HEK293 (cell line): Measurements from ENCODE around the gene RAET1G.
A peak's percentile ranks its signal among the peaks of the same experiment; 100 is the strongest.

ENCODE experiments used
- CTCF ChIA-PET: fragments of 350-600 bp; formaldehyde crosslinking; extraction: SDS; loops from one replicate; lab custom pipeline; 2021; ENCODE audit warnings: antibody characterized with exemption; lab: Yijun Ruan, JAX
- POLR2A ChIA-PET: fragments of 300-600 bp; formaldehyde crosslinking; extraction: SDS; loops from one replicate; lab custom pipeline; 2020; ENCODE audit warnings: antibody characterized with exemption, inconsistent platforms; lab: Yijun Ruan, JAX
- H3K27ac ChIP-seq: fragments of 200-500 bp; sonication (Bioruptor generic); 2 replicates; pipeline ENCODE4 v1.5.1; 2014; ENCODE audit warnings: low read depth, low read length, control low read depth, inconsistent platforms; ENCODE audit errors: extremely low read depth
- H3K36me3 ChIP-seq, 2 experiments: fragments of 200-500 bp in 1 of 2; sonication (Bioruptor generic) in 1 of 2; 1 replicate in 1 of 2; 2 replicates in 1 of 2; pipeline ENCODE4 v1.5.1; 2014 to 2017; ENCODE audit warnings: inconsistent platforms in 2 of 2, low read length in 2 of 2; ENCODE audit not compliant: control insufficient read depth in 2 of 2, insufficient read depth in 1 of 2
- H3K4me1 ChIP-seq: fragments of 200-500 bp; sonication (Bioruptor generic); 2 replicates; pipeline ENCODE4 v1.5.1; 2014; ENCODE audit warnings: mild to moderate bottlenecking, low read length, inconsistent platforms; ENCODE audit not compliant: control insufficient read depth, insufficient read depth
- H3K4me3 ChIP-seq: 2 replicates; pipeline ENCODE4 v1.5.1; 2011; ENCODE audit warnings: low read depth, mild to moderate bottlenecking, control low read depth, low read length, moderate library complexity
- H3K9me3 ChIP-seq: fragments of 200-500 bp; sonication (Bioruptor generic); 2 replicates; pipeline ENCODE4 v1.5.1; 2014; ENCODE audit warnings: low read depth, low read length, inconsistent platforms; ENCODE audit not compliant: control insufficient read depth, insufficient read depth
- BCL6B ChIP-seq: fragments of 450-650 bp; formaldehyde crosslinking; IDR thresholded peaks from 2 replicates; pipeline ENCODE4 v1.5.1; 2017; ENCODE audit warnings: missing biosample characterization, missing genetic modification characterization
- GFI1B ChIP-seq: fragments of 450-650 bp; formaldehyde crosslinking; IDR thresholded peaks from 2 replicates; pipeline ENCODE4 v1.5.1; 2016; ENCODE audit warnings: missing biosample characterization, missing genetic modification characterization
- KLF1 ChIP-seq: fragments of 450-650 bp; formaldehyde crosslinking; IDR thresholded peaks from 2 replicates; pipeline ENCODE4 v1.5.1; 2016; ENCODE audit warnings: missing biosample characterization, missing genetic modification characterization
- KLF9 ChIP-seq: fragments of 450-650 bp; formaldehyde crosslinking; IDR thresholded peaks from 2 replicates; pipeline ENCODE4 v1.5.1; 2016; ENCODE audit warnings: missing biosample characterization, missing genetic modification characterization, low read depth
- PATZ1 ChIP-seq: fragments of 450-650 bp; formaldehyde crosslinking; IDR thresholded peaks from 2 replicates; pipeline ENCODE4 v1.5.1; 2016; ENCODE audit warnings: missing biosample characterization, missing genetic modification characterization
- RBAK ChIP-seq: fragments of 450-650 bp; formaldehyde crosslinking; IDR thresholded peaks from 2 replicates; pipeline ENCODE4 v1.5.1; 2016; ENCODE audit warnings: missing biosample characterization, missing genetic modification characterization
- YY2 ChIP-seq: fragments of 450-650 bp; formaldehyde crosslinking; IDR thresholded peaks from 2 replicates; pipeline ENCODE4 v1.5.1; 2016; ENCODE audit warnings: missing biosample characterization, missing genetic modification characterization
- ZBTB20 ChIP-seq: fragments of 450-650 bp; formaldehyde crosslinking; IDR thresholded peaks from 2 replicates; pipeline ENCODE4 v1.5.1; 2016; ENCODE audit warnings: missing biosample characterization, missing genetic modification characterization
- ZBTB21 ChIP-seq: fragments of 450-650 bp; formaldehyde crosslinking; IDR thresholded peaks from 2 replicates; pipeline ENCODE4 v1.5.1; 2017; ENCODE audit warnings: missing biosample characterization, missing genetic modification characterization
- ZBTB49 ChIP-seq: fragments of 450-650 bp; formaldehyde crosslinking; IDR thresholded peaks from 2 replicates; pipeline ENCODE4 v1.5.1; 2016; ENCODE audit warnings: missing biosample characterization, missing genetic modification characterization, low read depth
- ZBTB8A ChIP-seq: fragments of 450-650 bp; formaldehyde crosslinking; IDR thresholded peaks from 2 replicates; pipeline ENCODE4 v1.5.1; 2016; ENCODE audit warnings: missing biosample characterization, missing genetic modification characterization
- ZNF148 ChIP-seq: fragments of 450-650 bp; formaldehyde crosslinking; IDR thresholded peaks from 2 replicates; pipeline ENCODE4 v1.5.0; 2017; ENCODE audit warnings: missing biosample characterization, missing genetic modification characterization, borderline replicate concordance
- ZNF221 ChIP-seq: fragments of 450-650 bp; formaldehyde crosslinking; IDR thresholded peaks from 2 replicates; pipeline ENCODE4 v1.5.1; 2017; ENCODE audit warnings: missing biosample characterization, missing genetic modification characterization, borderline replicate concordance
- ZNF23 ChIP-seq: fragments of 450-650 bp; formaldehyde crosslinking; IDR thresholded peaks from 2 replicates; pipeline ENCODE4 v1.5.1; 2016; ENCODE audit warnings: missing biosample characterization, missing genetic modification characterization, borderline replicate concordance
- ZNF335 ChIP-seq: fragments of 450-650 bp; formaldehyde crosslinking; conservative IDR thresholded peaks from 2 replicates; pipeline ENCODE4 v1.5.1; 2016; ENCODE audit warnings: missing biosample characterization, missing genetic modification characterization
- ZNF549 ChIP-seq: fragments of 450-650 bp; IDR thresholded peaks from 2 replicates; pipeline ENCODE4 v1.5.1; 2018; ENCODE audit warnings: missing biosample characterization, missing genetic modification characterization, mild to moderate bottlenecking, inconsistent platforms, moderate library complexity
- ZNF555 ChIP-seq: fragments of 450-650 bp; formaldehyde crosslinking; conservative IDR thresholded peaks from 2 replicates; pipeline ENCODE4 v1.5.1; 2017; ENCODE audit warnings: missing biosample characterization, mild to moderate bottlenecking, missing genetic modification characterization, inconsistent platforms
- ZNF621 ChIP-seq: fragments of 450-650 bp; formaldehyde crosslinking; IDR thresholded peaks from 2 replicates; pipeline ENCODE4 v1.5.1; 2017; ENCODE audit warnings: missing biosample characterization, missing genetic modification characterization
- ZNF670 ChIP-seq: fragments of 450-650 bp; formaldehyde crosslinking; IDR thresholded peaks from 2 replicates; pipeline ENCODE4 v1.5.1; 2016; ENCODE audit warnings: missing biosample characterization, missing genetic modification characterization, low read depth

The RAET1G gene

GRCh38 chr6:149941583-149942460, 18.9 kb upstream of the RAET1G start, which contains the start of gene ULBP2 (continued):
- TF ChIP-seq PATZ1: peak; percentile 90
- TF ChIP-seq ZNF621 (tag by site-specific recombination): no peak
- TF ChIP-seq ZBTB49 (tag by site-specific recombination): no peak

GRCh38 chr6:149940672-149940982, 17.7 kb upstream of the RAET1G start:
- POLR2A ChIA-PET: interaction anchor here (1.3 kb wide), 1 partner anchor 23 kb away, joined by 4 read pairs; the partner anchor contains the start of gene ULBP1
- H3K4me3 ChIP-seq: no peak overlapping the region
- CTCF ChIA-PET: interaction anchor here (0.5 to 1.9 kb wide), 10 partner anchors 11 to 1181 kb away, joined by 3 to 8 read pairs (median 4); no protein-coding TSS in a partner anchor
- H3K9me3 ChIP-seq: no peaks in the 10 kb centered on the region
- no peak overlapping the region for H3K27ac ChIP-seq
- H3K36me3 ChIP-seq: no peaks in the 10 kb centered on the region
- TF ChIP-seq RBAK (tag by site-specific recombination) (no peak), ZNF335 (no peak), ZBTB21 (no peak), YY2 (tag by site-specific recombination) (no peak), ZNF221 (no peak), ZNF23 (no peak), ZNF555 (no peak), ZNF670 (tag by site-specific recombination) (no peak), ZNF148 (tag by site-specific recombination) (no peak), ZBTB20 (tag by site-specific recombination) (no peak), KLF9 (tag by site-specific recombination) (no peak), ZBTB8A (no peak), ZNF549 (no peak), GFI1B (tag by site-specific recombination) (no peak), BCL6B (no peak), KLF1 (tag by site-specific recombination) (no peak)
- no peaks in the 10 kb centered on the region for H3K4me1 ChIP-seq
